22Rv1 (cell line): ENCODE results near the gene CTNNA3.
"Not testable (repeated sequence)": the region's sequence is repeated elsewhere in the genome, so short reads cannot be mapped to it uniquely, and the experiment has no call there.

Experiments
- CTCF ChIP-seq: fragments of 450-650 bp; IDR thresholded peaks from 2 replicates; pipeline ENCODE4 v1.5.1; 2017; ENCODE audit warnings: mild to moderate bottlenecking
- ZFX ChIP-seq: fragments of 450-650 bp; IDR thresholded peaks from 2 replicates; pipeline ENCODE4 v1.6.1; 2017; ENCODE audit warnings: antibody characterized with exemption, borderline replicate concordance

DNA sequence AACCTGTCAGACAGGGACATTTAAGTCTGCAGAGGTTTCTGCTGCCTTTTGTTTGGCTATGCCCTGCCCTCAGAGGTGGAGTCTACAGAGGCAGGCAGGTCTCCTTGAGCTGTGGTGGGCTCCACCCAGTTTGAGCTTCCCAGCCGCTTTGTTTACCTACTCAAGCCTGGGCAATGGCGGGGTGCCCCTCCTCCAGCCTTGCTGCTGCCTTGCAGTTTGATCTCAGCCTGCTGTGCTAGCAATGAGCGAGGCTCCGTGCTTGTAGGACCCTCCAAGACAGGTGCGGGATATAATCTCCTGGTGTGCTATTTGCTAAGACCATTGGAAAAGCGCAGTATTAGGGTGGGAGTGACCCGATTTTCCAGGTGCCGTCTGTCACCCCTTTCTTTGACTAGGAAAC is 1360.2 kb downstream of the CTNNA3 start:
- not testable (repeated sequence) for TF ChIP-seq CTCF, ZFX
